AML-193 (cell line): ENCODE data around the gene NSF.
A peak's percentile ranks its signal among the peaks of the same experiment; 100 is the strongest.
"Not testable (repeated sequence)": the region's sequence is repeated elsewhere in the genome, so short reads cannot be mapped to it uniquely, and the experiment has no call there.

Source experiments
- DNase-seq, 2 experiments: peaks; one replicate each; lab custom pipeline; 2025; lab: John Stamatoyannopoulos, UW

Gene NSF

DNA sequence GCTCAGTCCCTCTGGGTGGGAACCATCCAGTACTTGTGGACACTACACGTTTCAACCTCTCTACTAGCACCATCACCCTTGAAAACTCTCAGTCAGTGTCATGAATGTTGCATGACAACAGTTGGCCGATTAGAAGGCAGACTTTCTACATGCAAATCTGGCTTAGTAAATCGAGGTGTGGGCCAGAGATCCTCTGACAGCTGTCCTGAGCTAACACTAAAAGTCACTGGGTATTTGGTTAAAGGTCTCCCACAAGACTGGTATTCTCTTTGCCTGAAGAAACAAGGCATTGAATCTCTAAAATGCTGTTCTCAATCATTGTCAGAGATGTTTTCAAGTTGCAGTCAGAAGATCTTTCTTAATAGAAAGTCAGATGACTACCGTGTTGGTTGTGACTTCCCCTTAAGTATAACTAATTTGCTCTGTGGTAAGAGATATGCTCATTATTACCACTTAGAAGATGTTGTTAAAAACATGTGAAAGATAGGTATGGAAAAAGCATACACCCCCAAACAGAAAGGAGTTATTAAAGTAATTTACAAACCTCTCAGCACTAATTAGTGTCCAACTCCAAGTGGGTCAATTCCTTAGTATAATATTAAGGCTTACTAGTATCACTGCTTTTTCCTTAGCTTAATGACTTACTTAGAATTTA lies 165.7 kb downstream of the NSF start:
- DNase-seq: no peak

DNA sequence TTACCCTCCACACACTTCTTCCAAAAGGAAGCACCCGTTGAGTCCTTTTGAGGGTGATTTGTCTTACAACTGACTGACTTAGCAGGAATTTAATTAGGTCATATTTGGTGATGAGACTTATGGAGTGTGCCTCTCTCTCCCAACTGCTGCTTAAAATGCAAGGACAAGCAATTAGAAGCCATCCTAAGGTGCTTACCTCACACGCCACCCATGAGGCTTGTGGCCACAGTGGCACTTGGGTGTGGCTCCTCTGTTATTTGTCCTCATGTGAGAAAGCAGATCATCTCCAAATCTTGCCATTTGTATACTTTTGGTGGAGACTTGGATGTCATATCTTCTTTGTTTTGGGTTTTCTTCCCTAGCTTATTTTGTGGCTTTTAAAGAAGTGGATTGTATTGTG lies 166.4 kb downstream of the NSF start:
- no peak for DNase-seq

DNA sequence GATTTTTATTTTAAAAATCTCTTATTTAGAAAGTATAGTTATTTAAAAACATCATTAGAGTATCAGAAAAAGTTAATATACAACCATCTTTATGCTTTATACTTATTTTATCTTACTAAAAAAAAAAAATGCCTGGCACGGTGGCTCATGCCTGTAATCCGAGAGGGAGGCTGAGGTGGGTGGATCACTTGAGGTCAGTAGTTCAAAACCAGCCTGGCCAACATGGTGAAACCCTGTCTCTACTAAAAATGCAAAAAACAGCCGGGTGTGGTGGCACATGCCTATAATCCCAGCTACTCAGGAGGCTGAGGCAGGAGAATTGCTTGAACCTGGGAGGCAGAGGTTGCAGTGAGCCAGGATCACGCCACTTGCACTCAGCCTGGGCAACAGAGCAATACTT lies 167.1 kb downstream of the NSF start:
- not testable (repeated sequence) for DNase-seq

DNA sequence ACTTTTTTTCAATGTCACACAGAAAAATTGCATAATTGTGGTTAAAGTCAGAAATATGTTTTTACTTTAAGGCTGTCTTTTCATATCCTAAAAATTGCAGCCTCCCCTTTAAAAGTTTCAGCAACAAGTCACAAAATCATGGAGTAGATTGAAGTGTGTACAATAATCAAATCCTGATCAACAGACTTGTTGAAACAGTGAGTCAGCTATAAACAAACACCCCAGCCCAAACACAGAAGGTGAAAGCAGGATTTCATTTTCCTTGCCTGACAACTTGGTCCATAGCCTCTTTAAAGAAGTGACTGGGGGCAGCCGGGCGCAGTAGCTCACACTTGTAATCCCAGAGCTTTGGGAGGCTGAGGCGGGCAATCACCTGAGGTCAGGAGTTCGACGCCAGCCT lies 168.1 kb downstream of the NSF start:
- DNase-seq: no peak

DNA sequence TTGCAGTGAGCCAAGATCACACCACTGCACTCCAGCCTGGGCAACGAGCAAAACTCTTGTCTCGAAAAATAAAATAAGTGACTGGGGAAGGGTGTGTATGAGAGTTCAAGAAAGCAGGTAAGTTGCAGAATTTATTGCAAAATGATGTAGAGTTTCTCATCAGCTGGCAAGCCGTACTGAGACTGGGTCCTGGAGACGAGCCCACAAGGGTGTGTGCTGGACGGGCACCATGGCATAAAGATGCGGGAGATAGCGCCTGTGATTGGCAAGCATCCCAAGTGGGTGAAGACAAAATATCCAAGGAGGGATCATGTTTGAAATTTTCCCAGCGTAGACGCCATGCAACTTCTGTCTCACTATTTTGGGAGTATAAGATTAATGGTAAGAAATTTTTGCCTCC lies 168.7 kb downstream of the NSF start:
- DNase-seq: no peak

DNA sequence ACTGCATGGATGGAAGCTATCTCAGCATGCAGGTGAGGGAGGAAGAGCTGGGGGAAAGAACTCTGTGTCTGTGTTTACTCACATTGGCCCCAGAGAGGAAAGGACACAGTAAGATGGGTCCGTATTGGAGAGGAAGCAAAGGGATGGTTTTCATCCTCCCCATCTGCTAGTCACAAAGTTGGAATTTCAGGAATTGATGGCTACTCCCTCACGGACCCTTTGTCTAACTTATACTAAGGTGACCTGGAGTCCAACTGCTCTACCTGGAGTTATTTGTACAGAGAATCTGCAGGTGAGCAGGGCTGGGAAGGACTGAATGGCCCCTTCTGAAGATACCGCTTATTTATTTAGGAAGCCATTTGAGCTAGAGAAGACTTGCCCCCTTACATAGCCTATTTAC lies 172.9 kb downstream of the NSF start:
- no peak for DNase-seq

DNA sequence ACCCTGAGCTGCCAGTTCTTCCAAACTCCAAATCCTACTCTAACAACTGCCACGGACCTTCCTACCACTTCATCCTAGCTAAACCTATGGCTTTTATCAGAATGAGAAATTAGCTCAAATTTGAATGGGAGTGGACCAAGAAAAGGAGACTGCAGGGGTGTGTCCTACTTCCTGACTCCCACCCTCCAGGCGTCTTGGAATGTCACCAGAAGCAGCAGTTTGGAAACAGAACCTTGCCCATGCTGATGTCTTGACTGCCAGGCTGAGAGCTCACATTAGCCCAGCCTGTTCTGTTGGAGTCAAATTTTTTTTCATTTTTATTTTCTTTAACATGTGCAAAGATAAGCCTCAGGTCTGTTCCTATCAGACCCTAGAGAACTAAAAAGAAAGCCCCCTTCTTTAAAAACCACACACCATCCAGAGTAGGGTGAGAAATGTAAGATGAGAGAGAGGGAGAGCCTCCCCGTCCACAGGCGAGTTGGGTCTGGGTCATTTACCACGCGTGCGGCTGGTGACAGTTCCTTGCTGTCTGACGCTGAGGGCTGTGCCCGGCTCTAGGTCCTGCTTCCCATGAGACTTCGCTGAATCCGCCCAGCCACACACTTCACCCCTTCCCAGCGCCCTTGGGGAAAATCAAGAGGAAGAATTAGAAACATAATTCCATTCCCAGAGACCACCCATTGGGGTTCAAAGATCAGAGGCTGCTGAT lies 173.7 kb downstream of the NSF start:
- no peak for DNase-seq

DNA sequence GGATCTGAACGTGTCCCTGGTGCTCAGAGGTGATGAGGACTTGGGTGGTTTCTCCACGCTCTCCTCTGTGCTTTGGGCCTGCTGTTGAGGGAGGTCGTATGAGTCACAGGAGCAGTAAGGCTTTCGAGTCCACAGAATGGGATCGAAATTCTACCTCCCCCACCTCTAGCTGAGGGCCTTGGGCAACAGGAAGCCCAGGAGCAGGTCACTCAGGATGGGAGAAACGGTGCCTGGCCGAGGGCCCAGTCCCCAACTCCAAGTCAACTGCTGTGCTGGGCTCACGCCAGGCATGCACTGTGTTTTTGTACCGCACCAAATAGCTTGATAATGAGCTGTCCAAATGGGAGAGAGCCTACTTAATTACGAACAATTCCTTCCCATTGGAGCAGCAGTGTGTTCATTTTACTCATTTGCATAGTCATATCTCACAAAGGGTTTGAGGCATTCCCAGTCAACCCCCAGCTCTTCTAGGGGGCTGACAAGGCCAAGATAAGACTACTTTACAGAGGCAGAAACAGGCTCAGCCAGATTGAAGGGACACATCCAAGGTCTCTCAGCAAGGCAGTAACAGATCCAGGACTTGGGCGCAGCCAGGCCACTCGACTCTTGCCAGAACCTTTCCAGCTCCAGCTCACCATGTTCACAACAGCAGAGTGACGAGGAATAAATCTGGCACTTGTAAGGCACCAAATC lies 174.4 kb downstream of the NSF start:
- peak; percentile 45 to 56 for DNase-seq

DNA sequence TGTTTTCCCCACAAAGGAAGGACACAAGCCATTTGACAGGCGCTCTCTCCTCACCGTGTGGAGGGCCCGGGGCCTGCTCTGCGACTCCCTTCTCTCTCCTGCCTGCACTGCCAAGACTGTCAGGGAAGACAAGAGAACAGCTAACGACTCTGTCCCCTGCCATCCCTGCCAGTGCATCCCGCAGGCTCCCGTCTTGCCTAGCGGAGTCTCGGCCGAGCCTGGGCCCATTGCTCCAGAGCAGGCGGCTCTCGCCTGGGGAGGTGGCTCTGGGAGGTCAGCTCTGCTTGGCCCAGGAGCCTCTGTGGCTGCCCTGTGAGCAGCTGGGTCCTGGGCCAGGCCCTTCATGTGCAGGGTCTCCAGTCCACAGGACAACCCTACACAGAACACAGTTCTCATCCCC lies 175.0 kb downstream of the NSF start:
- no peak for DNase-seq

DNA sequence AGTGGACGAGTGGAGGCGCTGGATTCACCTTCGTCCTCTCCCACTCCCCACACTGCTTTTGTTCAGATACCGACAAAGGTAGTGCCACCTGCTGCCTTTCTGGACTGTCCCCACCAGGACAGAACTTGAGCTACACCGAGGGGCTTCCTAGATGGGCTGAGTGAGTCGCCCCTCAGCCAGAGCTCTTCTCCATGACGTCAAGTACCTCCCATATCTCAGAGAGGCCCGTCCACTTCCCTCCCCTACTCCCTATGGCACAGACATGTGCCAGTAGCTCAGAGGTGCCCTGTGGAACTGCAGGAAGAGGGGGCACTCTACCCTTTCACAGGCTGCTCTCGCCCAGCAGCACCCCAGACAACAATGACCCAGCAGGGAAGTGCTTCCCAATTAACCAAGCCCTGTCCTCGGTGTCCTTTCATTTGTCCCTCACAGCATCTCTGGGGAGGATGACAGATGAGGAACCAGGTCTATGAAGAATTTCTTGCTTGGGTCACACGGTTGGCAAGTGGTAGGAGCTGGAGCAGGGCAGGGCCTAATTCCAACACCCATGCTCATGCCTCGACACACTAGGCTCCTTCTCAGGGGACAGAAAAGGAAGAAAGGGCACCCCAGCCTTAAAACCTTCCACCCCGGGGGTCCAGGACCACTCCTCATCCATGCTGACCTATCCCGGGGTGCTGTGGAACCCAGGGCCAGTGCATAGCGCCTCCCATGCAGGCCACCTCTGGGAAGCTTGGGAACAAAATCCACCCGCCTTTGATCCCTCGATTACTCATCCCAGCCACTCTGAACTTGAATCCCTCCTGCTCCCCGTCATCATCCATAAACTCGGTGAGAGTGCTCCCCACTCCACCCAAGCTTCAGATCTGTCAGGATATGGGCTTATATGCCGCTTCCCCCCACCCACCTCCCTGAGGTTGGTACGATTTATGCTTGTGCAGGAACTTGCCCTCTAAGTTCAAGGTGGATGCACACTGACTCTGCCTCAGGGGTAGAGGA lies 176.3 kb downstream of the NSF start:
- no peak for DNase-seq

DNA sequence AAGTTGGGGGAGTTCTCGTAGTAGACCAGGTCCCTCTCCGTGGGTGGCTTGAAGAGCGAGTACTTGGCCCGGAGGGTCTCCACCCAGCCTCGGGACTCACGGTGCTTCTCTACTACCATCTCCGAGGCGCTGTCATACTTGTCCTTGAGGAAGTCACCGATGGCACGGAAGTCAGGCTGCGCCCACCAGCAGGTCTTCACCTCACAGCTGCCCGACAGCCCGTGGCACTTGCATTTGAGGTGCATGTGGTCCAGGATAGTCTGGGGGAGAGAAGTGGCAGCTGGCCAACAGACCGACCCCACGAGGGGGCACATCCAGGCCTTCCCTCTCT lies 178.0 kb downstream of the NSF start:
- DNase-seq: no peak

DNA sequence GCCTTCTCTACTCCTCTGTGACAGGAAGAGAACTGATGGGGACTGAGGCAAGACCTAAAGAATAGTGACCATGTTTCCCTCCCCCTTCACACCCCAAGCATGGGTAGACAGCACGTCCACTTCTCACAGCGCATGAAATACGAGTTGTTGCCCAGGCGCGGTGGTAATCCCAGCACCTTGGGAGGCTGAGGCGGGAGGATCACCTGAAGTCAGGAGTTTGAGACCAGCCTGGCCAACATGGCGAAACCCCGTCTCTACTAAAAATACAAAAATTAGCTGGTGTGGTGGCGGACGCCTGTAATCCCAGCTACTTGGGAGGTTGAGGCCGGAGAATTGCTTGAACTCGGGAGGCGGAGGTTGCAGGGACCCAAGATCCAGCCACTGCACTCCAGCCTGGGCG lies 178.4 kb downstream of the NSF start:
- not testable (repeated sequence) for DNase-seq

DNA sequence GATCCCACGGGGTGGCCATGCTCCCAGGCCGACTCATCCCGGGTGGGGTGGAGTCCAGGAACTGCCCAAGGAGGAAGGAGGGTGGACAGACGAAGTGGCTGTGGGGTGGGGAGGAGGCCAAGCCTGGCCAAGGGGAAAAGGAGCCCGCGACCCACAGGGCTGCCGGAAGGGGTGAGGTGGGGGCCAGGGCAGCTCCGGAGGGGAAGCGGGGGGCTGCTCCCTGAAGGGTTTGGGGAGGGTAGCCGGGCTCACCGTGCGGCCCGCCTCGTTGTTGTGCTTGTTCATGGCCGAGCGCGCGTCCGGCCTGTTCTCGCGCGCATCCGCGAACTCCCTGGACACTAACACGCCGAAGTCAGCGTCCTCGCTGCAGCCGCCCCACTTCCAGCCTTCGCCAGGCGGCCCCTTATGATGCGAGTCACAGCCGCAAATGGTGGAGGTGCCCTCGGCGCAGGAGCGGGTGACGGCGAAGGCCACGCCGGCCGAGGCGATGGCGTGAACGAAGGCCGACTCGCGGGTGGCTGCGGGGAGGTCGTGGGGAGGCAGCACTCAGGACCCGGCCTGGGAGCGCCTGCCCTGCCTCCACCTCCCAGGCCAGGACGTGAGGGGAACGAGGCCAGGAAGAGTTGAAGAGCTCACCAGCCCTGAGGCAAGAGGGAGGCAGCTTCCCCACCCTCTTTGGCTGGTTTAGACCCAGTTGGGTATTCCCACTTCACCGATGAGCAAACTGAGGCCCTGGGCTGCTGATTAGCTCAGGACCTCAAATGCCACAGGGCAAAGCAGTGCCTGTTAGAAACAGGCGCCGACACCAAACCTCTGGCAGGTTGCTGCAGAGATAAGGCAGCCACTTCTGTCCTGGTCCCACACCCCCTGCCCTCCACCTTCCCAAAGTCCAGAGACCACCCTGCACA lies 179.3 kb downstream of the NSF start:
- DNase-seq: no peak

DNA sequence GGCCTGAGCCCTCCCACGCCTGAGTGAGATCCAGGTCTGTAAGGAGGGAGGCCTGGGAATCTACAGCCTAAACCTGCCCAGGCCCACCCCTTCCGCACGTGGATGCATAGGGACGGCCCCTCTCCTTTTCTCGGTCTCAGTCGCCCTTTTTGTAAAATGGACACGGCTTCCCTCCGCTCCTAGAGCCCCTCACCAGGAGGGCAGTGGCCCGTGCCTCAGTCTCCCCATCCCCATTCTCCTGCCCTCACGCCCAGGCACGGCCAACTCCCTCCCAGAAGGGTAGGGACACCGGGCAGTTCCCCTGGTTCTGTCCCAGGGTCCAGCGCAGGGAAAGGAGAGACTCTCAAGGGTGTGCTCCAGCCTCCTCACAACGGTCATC lies 180.0 kb downstream of the NSF start:
- no peak for DNase-seq

DNA sequence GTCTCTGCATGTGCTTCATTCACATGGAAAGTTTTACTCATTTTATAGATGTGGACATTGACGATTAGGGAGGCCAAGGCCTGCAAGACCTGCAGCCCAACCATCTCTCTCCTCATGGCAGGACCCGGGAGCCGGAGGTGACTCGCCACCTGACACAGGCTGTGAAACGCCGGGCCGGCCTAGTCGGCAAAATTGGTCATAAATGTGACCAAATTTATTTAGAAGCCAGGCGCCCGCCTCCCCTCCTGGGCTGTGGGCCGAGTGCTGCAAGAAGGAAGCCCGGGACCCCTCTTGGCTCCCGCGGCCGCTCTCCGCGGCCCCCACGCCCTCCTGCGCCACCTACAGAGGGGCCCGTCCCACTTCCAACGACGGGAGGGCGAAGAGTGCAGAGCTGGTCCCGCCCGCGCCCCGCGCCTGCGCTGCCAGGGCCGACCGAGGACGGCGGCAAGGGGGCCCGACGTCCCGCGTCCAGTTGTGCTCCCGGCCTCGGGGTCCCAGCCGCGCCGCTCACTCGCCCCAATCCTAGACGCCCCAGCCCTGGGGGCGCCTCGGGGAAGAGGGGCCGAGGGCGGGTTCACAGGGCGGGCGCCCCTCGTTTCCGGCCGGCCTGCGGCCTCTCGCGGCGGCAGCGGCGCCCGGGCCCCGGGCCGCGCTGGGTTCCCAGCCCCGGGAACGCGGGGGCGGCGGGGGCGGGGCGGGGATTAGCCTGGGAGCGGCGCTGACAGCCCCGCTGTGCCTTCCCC lies 180.5 kb downstream of the NSF start:
- DNase-seq: peak; percentile 36 to 49

DNA sequence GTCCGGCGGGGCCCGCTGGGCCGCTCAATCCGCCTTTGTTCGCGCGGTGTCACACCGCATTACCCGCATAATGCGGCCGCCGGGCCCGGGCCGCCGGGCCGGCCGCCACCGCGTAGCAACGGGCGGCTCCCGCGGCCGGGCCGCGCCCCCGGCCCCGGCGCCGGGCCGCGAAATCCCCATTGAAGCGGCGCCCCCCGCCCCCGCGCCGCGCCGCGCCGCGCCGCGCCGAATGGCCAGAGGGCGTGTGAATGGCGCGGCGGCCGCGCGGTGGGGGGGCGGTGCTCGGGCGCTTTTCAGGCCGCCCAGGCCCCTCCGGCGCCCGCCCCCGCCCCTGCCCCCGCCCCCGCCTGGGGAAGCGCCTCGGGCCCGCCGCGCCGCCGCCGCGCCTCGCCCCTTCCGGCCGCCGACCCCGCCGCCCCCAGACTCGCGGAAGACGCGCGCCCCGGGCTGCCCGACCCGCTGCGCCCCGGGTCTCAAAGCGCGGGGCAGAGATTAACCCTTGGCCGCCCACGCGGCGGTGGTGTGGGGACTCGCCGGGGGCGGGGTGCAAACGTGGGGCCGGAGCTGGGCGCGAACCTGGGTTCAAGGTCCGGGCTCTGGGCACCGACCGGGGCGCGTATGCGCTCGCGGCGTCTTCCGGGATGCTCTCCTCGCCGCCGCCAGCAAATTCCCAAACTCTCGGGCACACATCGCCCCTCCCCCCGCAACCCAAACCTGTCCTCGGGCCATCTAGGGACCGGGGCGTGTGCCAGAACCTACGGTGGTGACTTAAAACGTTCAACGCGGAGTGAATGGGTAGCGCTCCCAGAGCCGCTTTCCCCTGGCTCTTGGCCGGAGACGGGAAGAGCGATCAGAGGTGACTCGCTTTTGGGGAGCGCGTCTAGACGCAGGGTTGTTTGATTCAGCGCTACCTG lies 181.3 kb downstream of the NSF start:
- DNase-seq: peak in 1 of 2 experiments; percentile 9

DNA sequence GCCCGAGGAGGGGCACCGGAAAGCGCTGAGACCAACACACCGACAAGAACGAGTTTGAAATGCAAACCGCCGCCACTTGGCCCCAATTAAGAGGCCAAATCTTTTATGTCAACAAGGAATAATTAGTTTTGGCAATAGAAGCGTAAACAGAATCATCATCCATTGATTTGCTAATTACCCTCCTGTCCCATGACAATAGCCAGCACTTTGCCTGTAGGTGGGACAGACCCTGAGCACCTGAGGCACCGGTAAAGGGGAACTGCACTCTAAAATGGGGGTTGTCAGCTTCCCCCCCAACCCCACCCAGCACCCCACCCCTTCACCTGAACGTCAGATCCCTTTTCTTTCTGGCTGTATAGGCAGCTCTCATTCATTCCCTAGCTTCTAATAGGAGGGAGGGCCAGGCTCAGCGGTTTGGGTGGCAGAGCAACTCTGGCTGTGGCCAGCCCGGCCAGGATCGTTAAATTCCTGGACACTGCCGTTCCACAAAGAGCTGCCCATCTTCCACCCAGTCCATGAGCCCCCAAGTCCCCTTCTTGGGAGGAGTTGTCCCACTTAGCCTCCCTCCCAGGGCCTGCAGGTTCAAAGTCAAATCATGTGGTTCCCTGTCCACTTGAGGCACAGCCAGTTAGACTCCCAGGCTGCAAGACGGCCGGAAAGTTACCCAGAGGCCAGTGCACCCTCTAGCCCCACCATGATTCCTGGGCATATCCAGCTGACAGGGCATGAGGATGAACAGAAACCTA lies 182.2 kb downstream of the NSF start:
- no peak for DNase-seq

DNA sequence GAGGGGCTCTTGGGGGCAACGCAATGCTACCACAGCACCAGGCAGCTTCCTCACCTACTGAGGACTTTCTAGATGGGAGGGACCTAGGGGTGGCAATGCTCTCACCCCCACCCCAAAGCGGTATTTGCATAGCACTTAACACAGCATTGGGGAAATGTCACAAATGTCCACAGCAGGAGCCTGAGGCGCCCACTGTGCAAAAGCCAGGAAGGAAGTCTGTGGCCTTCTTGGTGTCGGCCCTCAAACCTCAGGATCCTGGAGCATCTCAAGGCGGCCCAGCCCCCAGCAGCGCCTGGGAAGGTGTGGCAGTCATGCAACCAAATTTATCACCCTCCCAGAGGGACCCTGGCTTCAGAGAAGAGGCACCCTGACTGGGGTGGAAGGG lies 182.7 kb downstream of the NSF start:
- DNase-seq: peak; percentile 73 to 74

DNA sequence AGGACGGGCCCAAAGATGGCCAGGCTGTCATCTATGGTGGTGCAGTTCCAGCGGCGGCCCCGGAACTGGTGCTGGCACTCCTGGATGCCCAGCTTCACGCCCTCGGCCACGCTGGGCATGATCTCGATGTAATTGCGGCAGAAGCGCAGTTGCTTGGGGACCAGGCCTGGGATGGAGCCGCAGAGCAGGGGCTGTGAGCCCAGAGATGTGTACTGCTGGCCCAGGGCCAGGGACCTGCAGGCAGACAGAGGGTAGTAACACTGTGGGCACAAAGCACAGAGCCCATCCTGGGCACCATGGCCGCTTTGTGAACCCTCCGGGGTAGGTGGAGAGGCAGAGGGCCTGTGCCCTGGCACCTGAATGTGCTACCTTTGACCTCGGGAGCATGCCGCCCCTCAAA lies 183.2 kb downstream of the NSF start:
- no peak for DNase-seq
